ENCODE results near the gene GRAMD1A.
"Not testable (repeated sequence)": the region's sequence is repeated elsewhere in the genome, so short reads cannot be mapped to it uniquely, and the experiment has no call there.

GRAMD1A gene

GRCh38 chr19:34960940-34961679, 39.0 kb upstream of the GRAMD1A start:
- no peak overlapping the region for H3K4me3 ChIP-seq (ENCODE audit: low read depth, low read length)
- CTCF ChIA-PET: interaction anchor here (5.7 kb wide), 1 partner anchor 11 kb away, joined by 35 read pairs; no protein-coding TSS in a partner anchor
- no peak for DNase-seq (ENCODE audit: low read depth, low spot score)
- no peak for TF ChIP-seq CTCF (IDR thresholded peaks at IDR 0.05; ENCODE audit: insufficient read depth, low read length, missing control alignments)
- POLR2A ChIA-PET: no interaction called here

GRCh38 chr19:34961775-34962686, 38.1 kb upstream of the GRAMD1A start:
- DNase-seq (ENCODE audit: low read depth, low spot score): no peak
- H3K4me3 ChIP-seq (ENCODE audit: low read depth, low read length): no peak overlapping the region; the same call in 1 of the 2 replicates
- POLR2A ChIA-PET: no interaction called here
- CTCF ChIA-PET: interaction anchor here (0.9 to 5.7 kb wide), 2 partner anchors 10 to 56 kb away, joined by 3 to 35 read pairs; no protein-coding TSS in a partner anchor
- no peak for TF ChIP-seq CTCF (IDR thresholded peaks at IDR 0.05; ENCODE audit: insufficient read depth, low read length, missing control alignments)

GRCh38 chr19:34962687-34963572, 37.2 kb upstream of the GRAMD1A start:
- ChIA-PET CTCF (interaction anchor here (0.7 to 5.7 kb wide), 4 partner anchors 9 to 179 kb away, joined by 3 to 35 read pairs (median 3); no protein-coding TSS in a partner anchor), POLR2A (no interaction called here)
- no peak for TF ChIP-seq CTCF (IDR thresholded peaks at IDR 0.05; ENCODE audit: insufficient read depth, low read length, missing control alignments)
- peak overlapping the region; percentile 75 for H3K4me3 ChIP-seq (ENCODE audit: low read depth, low read length)
- no peak for DNase-seq (ENCODE audit: low read depth, low spot score)

GRCh38 chr19:34963573-34964406, 36.3 kb upstream of the GRAMD1A start, which contains the start of gene ZNF792:
TSS of gene ZNF792 (minus strand) at chr19:34964229. CDS start at chr19:34963662, 567 bp downstream.
- no peak for TF ChIP-seq CTCF (IDR thresholded peaks at IDR 0.05; ENCODE audit: insufficient read depth, low read length, missing control alignments)
- no peak for DNase-seq (ENCODE audit: low read depth, low spot score)
- ChIA-PET CTCF (interaction anchor here (1.0 to 5.7 kb wide), 2 partner anchors 8 to 178 kb away, joined by 3 to 35 read pairs; no protein-coding TSS in a partner anchor), POLR2A (no interaction called here)
- peak within 1 kb of the TSS; percentile 75 for H3K4me3 ChIP-seq (ENCODE audit: low read depth, low read length)

GRCh38 chr19:34964598-34964997, 35.5 kb upstream of the GRAMD1A start:
- POLR2A ChIA-PET: no interaction called here
- CTCF ChIA-PET: interaction anchor here (5.7 kb wide), 1 partner anchor 8 kb away, joined by 35 read pairs; no protein-coding TSS in a partner anchor
- H3K4me3 ChIP-seq (ENCODE audit: low read depth, low read length): peak overlapping the region; percentile 75; the same call in 1 of the 2 replicates
- no peak for DNase-seq (ENCODE audit: low read depth, low spot score)
- no peak for TF ChIP-seq CTCF (IDR thresholded peaks at IDR 0.05; ENCODE audit: insufficient read depth, low read length, missing control alignments)

GRCh38 chr19:34965505-34965904, 34.6 kb upstream of the GRAMD1A start:
- CTCF ChIA-PET; POLR2A ChIA-PET; DNase-seq (ENCODE audit: low read depth, low spot score); H3K4me3 ChIP-seq (ENCODE audit: low read depth, low read length): not testable (repeated sequence)
